ENCODE results near the gene FXN. TPM values are rescaled to one million over a fixed set of nuclear protein-coding genes. Genes with fewer than 3 reads are reported as not detected.
"Not testable (repeated sequence)": the region's sequence is repeated elsewhere in the genome, so short reads cannot be mapped to it uniquely, and the experiment has no call there.

Gene FXN
- total RNA-seq, 2 donors from 2014 or later: 27.7 to 29.8 TPM

GRCh38 chr9:69089082-69089481 lies 53.5 kb downstream of the FXN start:
- intact Hi-C loops (cut with DNase I): no loop called here
- no peak for DNase-seq
- ATAC-seq: no peak

DNA sequence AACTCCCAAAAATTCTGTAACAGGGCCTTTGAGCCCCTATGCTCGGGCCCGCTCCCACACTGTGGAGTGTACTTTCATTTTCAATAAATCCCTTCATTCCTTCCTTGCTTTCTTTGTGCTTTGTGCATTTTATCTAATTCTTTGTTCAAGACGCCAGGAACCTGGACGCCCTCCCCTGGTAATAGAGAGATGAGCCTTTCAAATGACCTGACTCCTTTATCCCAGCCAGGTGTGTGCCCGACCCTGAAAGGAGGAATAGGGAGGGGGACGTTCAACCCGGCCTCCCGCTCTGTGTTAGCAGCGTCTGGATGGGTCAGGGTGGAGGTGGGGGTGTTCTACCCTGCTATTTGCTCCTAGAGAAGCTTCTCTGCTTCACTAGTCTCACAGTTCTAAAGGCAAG lies 53.9 kb downstream of the FXN start:
- ATAC-seq: no peak

GRCh38 chr9:69090140-69090750 lies 54.7 kb downstream of the FXN start:
- DNase-seq (no peak), ATAC-seq (no peak)
- intact Hi-C loops (cut with DNase I): no loop called here

More for the DNA sequence above, 53.9 kb downstream of the FXN start:
- intact Hi-C loops (cut with DNase I): no loop called here
- no peak for DNase-seq

- DNase-seq (no peak), ATAC-seq (no peak)
- intact Hi-C loops (cut with DNase I): no loop called here
Observed at GRCh38 chr9:69090946-69091345, 55.4 kb downstream of the FXN start.

DNA sequence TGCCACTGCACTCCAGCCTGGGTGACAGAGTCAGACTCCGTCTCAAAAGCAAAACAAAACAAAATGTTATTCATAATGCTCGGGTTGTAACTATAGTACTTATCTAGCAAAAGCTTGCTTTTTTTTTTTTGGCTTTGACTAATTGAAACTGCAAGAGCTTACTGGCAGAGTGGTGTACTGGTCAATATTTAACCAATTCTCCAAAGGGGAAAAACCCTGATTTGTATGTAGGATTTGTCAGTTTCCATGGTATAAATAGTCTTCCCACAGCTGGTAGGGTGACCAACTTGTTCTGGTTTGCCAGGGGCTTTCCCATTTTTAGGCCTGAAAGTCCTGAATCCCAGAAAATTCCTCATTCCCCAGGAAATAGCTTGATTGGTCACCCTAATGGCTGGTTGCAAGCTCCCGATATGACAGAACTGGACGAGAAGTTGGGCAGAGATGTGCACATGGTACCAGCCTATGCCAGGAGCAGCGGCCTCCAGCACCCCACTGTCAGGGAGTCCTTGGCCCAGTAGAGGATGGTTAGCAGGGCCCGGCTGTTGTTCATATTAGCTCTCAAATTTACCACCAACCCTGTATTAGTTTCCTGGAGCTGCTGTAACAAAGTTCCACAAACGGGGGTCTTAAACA lies 58.0 kb downstream of the FXN start:
- intact Hi-C loops (cut with DNase I): no loop called here
- DNase-seq (no peak), ATAC-seq (no peak)

GRCh38 chr9:69094361-69095135 lies 59.0 kb downstream of the FXN start:
- ATAC-seq; intact Hi-C loops (cut with DNase I): not testable (repeated sequence)

DNA sequence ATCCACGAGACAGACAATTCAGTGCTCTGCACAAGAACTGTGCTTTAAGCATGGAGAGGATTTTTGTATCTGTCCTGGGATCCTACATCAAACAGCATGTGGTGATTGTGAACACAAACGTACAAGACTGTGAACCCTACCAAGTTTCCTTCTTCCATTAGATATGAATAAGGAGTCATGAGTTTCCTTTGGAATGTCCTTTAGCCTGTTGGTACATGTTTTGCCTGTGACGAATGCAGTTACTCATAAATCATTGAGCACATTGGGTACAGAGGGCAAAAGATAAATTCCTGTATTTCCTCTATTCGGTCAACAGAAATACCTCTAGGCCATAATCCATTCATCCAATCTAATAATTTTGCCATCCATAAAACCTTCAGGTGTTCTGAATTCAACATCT lies 61.5 kb downstream of the FXN start:
- DNase-seq (no peak), ATAC-seq (no peak)
- intact Hi-C loops (cut with DNase I): no loop called here

More at GRCh38 chr9:69094361-69095135, 59.0 kb downstream of the FXN start:
- not testable (repeated sequence) for DNase-seq

- no peak for DNase-seq
- intact Hi-C loops (cut with DNase I): no loop called here
- no peak for ATAC-seq
Observed at GRCh38 chr9:69097923-69098593, 62.5 kb downstream of the FXN start.

- intact Hi-C loops (cut with DNase I); ATAC-seq; DNase-seq: not testable (repeated sequence)
Observed at GRCh38 chr9:69103348-69103996, 67.9 kb downstream of the FXN start.

DNA sequence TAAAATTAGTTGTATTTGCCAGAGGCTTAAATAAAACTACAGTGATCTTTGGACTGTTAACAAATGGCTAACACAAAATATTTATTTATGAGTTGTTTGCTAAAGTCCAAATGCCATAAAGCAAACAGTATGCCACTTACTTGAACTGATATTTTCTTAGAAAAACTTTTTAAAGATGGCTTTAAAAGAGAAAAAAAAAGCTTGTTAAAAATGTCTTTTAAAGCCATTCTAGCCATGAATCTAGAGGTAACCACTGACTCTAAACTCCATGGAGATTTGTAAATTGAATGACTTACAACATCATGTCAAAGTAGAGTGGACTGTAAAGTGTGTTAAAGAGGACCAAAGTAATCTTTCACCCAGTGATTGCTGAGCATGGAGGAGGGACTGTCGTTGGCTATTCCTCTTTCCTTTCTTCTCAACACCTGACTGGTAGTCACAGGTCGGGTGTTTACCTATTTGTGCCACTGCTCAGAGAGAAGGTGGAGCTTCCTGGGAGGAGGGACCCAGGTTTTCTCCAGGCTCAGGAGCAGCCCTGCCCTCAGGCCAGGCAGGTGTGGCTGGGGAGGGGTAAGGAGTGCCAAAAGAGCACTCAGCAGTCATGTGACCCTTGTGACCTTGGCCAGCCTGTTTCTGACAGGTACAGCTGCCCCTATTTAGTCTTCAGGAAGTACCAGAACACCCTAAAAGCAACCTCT lies 69.4 kb downstream of the FXN start:
- no peak for DNase-seq
- intact Hi-C loops (cut with DNase I): no loop called here
- ATAC-seq: no peak

DNA sequence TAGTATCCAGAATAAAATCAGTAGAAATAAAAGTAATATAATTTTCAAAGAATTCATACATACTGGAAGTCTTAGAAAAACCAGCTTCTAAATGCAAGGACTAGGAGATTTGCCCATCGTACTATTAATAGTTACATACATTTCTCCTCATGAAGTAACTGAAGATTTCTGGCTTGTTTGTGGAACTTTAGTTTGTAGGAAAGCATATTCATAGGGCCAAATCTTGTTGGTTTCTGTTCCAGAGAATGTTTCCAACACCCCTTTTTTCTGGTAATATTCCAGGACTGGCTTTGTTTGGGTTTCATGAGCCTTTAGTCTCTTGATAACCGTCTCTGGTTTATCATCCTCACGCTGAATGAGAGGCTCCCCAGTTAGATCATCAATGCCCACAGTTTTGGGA lies 72.2 kb downstream of the FXN start:
- intact Hi-C loops (cut with DNase I): no loop called here
- ATAC-seq (no peak), DNase-seq (no peak)

DNA sequence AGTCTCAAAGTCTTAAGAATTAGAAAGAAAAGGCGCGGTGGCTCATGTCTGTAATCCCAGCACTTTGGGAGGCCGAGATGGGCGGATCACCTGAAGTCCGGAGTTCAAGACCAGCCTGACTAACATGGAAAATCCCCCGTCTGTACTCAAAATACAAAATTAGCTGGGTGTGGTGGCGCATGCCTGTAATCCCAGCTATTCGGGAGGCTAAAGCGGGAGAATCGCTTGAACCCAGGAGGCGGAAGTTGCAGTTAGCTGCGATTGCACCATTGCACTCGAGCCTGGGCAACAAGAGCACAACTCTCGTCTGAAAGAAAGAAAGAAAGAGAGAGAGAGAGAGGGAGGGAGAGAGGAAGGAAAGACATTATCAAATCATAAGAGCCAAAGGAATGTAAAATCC lies 73.2 kb downstream of the FXN start:
- DNase-seq; intact Hi-C loops (cut with DNase I); ATAC-seq: not testable (repeated sequence)

DNA sequence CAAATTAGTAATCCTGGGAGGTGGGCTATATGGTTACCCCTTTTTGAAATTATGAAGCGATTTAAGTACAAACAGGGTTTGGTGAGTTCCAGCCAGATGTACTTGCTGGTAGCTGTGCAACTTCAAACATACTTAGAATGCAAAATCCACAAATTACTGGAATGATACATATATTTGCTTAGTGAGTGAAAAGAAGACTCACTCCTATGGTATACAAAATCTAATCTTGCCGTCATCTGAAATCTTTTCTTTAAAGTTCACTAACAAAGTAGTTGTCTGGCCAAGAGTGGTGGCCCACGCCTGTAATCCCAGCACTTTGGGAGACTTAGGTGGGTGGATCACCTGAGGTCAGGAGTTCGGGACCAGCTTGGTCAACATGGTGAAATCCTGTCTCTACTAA lies 73.6 kb downstream of the FXN start:
- ATAC-seq: no peak
- intact Hi-C loops (cut with DNase I): no loop called here
- no peak for DNase-seq

GRCh38 chr9:69112646-69113045 lies 77.1 kb downstream of the FXN start:
- DNase-seq; ATAC-seq; intact Hi-C loops (cut with DNase I): not testable (repeated sequence)

DNA sequence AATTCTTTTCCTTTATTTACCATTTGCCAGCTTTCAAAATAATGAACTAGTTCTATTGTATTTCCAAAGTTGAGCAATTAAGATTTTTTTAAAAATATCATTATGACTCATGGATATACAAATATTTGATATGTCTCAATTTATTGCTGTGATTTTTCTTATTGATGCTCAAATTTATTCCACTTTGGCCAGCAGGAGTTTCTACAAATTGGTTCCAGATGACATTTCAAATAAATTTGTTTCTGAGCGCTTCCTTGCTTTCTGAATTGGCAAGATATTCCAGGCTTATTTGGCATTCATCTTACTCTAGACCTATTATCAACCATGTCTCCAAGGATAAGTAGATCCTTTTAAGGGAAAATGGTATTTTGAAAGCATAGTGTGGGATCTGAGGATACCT lies 80.1 kb downstream of the FXN start:
- DNase-seq (no peak), ATAC-seq (no peak)
- intact Hi-C loops (cut with DNase I): no loop called here

DNA sequence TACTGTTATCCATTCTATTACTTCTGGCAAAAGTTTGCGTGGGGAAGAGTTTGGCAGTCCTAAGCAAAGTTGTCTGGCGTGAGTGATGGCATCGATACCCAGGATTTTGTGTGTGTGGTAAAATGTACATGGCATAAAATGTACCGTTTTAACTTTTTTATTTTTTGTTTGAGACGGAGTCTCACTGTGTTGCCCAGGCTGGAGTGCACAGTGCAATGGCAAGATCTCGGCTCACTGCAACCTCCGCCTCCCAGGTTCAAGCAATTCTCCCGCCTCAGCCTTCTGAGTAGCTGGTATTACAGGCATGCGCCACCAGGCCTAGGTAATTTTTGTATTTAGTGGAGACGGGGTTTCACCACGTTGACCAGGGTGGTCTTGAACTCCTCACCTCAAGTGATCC lies 83.1 kb downstream of the FXN start:
- intact Hi-C loops (cut with DNase I): no loop called here
- DNase-seq (no peak), ATAC-seq (no peak)

DNA sequence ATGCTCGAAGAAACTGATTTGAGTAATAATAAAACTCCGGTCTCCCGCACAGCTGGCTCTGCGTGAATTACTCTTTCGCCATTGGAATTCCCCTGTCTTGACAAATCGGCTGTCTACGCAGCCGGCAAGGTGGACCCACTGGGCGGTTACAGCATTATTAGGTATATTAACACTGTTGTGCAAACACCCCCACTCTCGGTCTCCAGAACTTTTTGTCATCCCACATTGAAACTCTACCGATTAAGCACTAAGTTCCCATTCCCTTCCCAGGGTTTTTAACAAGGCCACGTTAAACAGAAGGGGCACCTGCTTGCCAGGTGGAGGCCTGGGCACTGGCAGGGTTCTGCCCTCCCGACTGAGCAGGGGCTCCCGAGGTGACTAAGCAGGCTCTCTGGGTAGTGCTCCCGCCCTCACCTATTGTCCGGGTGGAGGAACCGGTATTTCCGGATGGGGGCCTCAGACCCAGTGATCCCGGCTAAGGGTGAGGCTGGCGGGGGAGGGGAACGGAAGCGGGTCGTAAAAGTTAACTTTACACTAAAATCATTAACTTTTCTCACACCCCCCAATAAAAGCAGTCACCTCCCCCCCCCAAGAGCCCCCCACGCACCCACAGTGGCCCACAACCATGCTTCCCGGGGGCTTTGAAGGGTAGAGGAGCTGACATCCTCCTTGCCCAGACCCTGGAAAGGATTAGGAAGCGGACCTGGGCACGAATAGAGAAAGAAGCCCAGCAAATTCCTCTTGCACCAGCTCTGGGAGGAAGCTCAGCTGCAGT lies 85.0 kb downstream of the FXN start:
- DNase-seq (peak; percentile 34), ATAC-seq (peak; percentile 23 to 54)
- intact Hi-C loops (cut with DNase I): no loop called here

Measured in left cardiac atrium (tissue), 4 donors.